ENCODE results near the gene MPG. TPM values are rescaled to one million over a fixed set of nuclear protein-coding genes. Genes with fewer than 3 reads are reported as not detected.

The MPG gene
- total and polyA plus RNA-seq, 2 of the 8 experiments (the other 6 are each of a cell fraction or from before 2014, with no cell fraction given) = 37.6 to 83.7 TPM

DNA sequence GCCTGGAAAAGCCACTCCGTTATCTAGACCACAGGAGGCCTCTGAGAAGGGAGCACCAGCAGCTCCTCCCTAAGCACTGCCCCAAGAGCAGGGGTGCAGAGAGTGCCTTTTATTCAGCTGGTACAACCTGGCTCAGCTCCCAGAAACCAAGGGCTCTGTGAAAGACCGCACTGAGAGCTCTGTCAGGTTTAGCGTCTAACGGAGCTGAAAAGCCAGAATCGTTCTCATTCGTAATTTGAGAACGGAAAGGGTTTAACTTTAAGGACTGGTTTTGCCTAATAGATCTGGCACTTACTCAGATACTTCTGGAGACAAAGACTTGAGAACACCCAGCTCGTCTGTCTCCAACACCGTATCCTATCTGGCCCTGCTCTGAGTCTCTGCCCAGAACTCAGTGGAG lies 13.5 kb downstream of the MPG start:
- no peak overlapping the region for H4K8ac ChIP-seq (ENCODE audit: extremely low read depth, insufficient read depth, low read length)
- H2BK15ac ChIP-seq (ENCODE audit: low read length) = no peak overlapping the region
- no peak overlapping the region for H2AK5ac ChIP-seq (ENCODE audit: low read depth, low read length)
- CTCF ChIA-PET (ENCODE audit: partially characterized antibody) = interaction anchor here (1.1 to 25.7 kb wide), 7 partner anchors 9 to 270 kb away, joined by 3 to 856 read pairs (median 5); partner anchors contain the start of gene RHBDF1
- H3K27me3 ChIP-seq (replicated peaks in 1 of 4; ENCODE audit: control insufficient read depth in 3 of 4, extremely low read depth in 1 of 4, insufficient read depth in 3 of 4, low read length in 3 of 4) = no peaks in the 10 kb centered on the region
- 88% methylated on average over 9 of the region's 9 CpGs; no CpG with 5 or more reads in 1 of the 2 experiments for WGBS, 2 experiments (ENCODE audit: extremely low coverage in 1 of 2, insufficient coverage in 1 of 2, insufficient read length in 1 of 2, insufficient replicate concordance in 2 of 2, low coverage in 1 of 2, low lambda C conversion rate in 2 of 2, missing lambda C conversion rate in 1 of 2)
- no peak overlapping the region for H4K91ac ChIP-seq (replicated peaks; ENCODE audit: insufficient read length, low read length)
- DNase-seq (ENCODE audit: low read depth in 1 of 2, low spot score in 2 of 2) (no peak), FAIRE-seq (no peak)
- peaks cover 5 to 12% (median 7%) of the 10 kb centered on the region in 4 experiments; a peak in 7 of 8 replicates for H3K36me3 ChIP-seq (ENCODE audit: control insufficient read depth in 2 of 4, insufficient read depth in 4 of 4, low read length in 3 of 4)
- H3K9me3 ChIP-seq (ENCODE audit: insufficient read depth in 2 of 2, low read depth in 1 of 2, low read length in 1 of 2) = no peaks in the 10 kb centered on the region
- H3K56ac ChIP-seq (replicated peaks; ENCODE audit: insufficient read length, low read depth, low read length) = no peak overlapping the region
- no peak overlapping the region for H3K27ac ChIP-seq (ENCODE audit: low read depth, low read length)
- H3K4me3 ChIP-seq (ENCODE audit: extremely low read depth in 1 of 4, insufficient read depth in 2 of 4, low read depth in 3 of 4, low read length in 4 of 4) = no peak overlapping the region
- H3K18ac ChIP-seq (ENCODE audit: extremely low read depth, low read length) = no peak overlapping the region
- H2BK120ac ChIP-seq (replicated peaks; ENCODE audit: low read depth, low read length) = no peak overlapping the region
- no peak overlapping the region for H4K5ac ChIP-seq (ENCODE audit: insufficient read length, low read depth, low read length)
- H3K23me2 ChIP-seq (ENCODE audit: low read depth, low read length) = no peaks in the 10 kb centered on the region
- H2AFZ ChIP-seq (ENCODE audit: low read length) = no peak overlapping the region
- peak overlapping the region; percentile 71; the same call in 1 of the 2 replicates for H2BK5ac ChIP-seq (ENCODE audit: low read depth, low read length)
- POLR2A ChIA-PET (ENCODE audit: partially characterized antibody) = interaction anchor here (0.5 to 12.4 kb wide), 8 partner anchors 11 to 42 kb away, joined by 3 to 153 read pairs (median 3); partner anchors contain the start of gene RHBDF1
- H3K23ac ChIP-seq (ENCODE audit: insufficient read length) = no peak overlapping the region
- H4K20me1 ChIP-seq (replicated peaks in 1 of 2; ENCODE audit: control insufficient read depth in 1 of 2, insufficient read depth in 2 of 2, low read length in 2 of 2) = peaks cover 0 to 6% of the 10 kb centered on the region in 2 experiments
- no peak overlapping the region for H3K14ac ChIP-seq (ENCODE audit: insufficient read length)
- no peak overlapping the region for H3K9ac ChIP-seq (replicated peaks in 1 of 4; ENCODE audit: extremely low read depth in 1 of 4, low read depth in 3 of 4, low read length in 3 of 4)
- TF ChIP-seq, protein P1, sequence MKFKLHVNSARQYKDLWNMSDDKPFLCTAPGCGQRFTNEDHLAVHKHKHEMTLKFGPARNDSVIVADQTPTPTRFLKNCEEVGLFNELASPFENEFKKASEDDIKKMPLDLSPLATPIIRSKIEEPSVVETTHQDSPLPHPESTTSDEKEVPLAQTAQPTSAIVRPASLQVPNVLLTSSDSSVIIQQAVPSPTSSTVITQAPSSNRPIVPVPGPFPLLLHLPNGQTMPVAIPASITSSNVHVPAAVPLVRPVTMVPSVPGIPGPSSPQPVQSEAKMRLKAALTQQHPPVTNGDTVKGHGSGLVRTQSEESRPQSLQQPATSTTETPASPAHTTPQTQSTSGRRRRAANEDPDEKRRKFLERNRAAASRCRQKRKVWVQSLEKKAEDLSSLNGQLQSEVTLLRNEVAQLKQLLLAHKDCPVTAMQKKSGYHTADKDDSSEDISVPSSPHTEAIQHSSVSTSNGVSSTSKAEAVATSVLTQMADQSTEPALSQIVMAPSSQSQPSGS (IDR thresholded peaks at IDR 0.05; ENCODE audit: low read length) = no peak
- TF ChIP-seq ZNF274 (IDR thresholded peaks at IDR 0.05; ENCODE audit: borderline replicate concordance, extremely low read depth, low read length) = no peak
- TF ChIP-seq SIRT6 (IDR thresholded peaks at IDR 0.05; ENCODE audit: low read length) = no peak
- no peak for TF ChIP-seq SIN3A (conservative IDR thresholded peaks at IDR 0.05 in 1 of 2, IDR thresholded peaks at IDR 0.05 in 1 of 2; ENCODE audit: low read depth in 1 of 2, low read length in 2 of 2)
- TF ChIP-seq SP4 (IDR thresholded peaks at IDR 0.05; ENCODE audit: low read length) = no peak
- no peak for TF ChIP-seq CBX8 (IDR thresholded peaks at IDR 0.05; ENCODE audit: borderline replicate concordance, low read depth, low read length)
- no peak for TF ChIP-seq NRF1 (IDR thresholded peaks at IDR 0.05; ENCODE audit: low read depth, low read length)
- TF ChIP-seq FOSL1 (IDR thresholded peaks at IDR 0.05; ENCODE audit: insufficient read depth, low read depth, low read length) = no peak
- H3K4me1 ChIP-seq (replicated peaks in 1 of 4; ENCODE audit: control insufficient read depth in 3 of 4, insufficient read depth in 4 of 4, low read length in 3 of 4) = no peaks in the 10 kb centered on the region
- H3K4me2 ChIP-seq (ENCODE audit: insufficient read depth in 1 of 2, low read depth in 2 of 2, low read length in 2 of 2) = no peak overlapping the region
- no peak overlapping the region for H2BK12ac ChIP-seq (ENCODE audit: low read depth, low read length)
- no peak overlapping the region for H2BK20ac ChIP-seq (ENCODE audit: low read length)
- H3K79me2 ChIP-seq (ENCODE audit: control insufficient read depth in 1 of 2, insufficient read depth in 2 of 2, low read length in 2 of 2) = no peaks in the 10 kb centered on the region
- H3K79me1 ChIP-seq (ENCODE audit: low read depth, low read length) = no peaks in the 10 kb centered on the region
- no peak overlapping the region for H3K4ac ChIP-seq (replicated peaks; ENCODE audit: insufficient read length, low read depth, low read length)

Data from H1 (cell line).